Caco-2 (cell line): ENCODE measurements around the gene SERAC1. TPM values are rescaled to one million over a fixed set of nuclear protein-coding genes. Genes with fewer than 3 reads are reported as not detected.
"Not testable (repeated sequence)": the region's sequence is repeated elsewhere in the genome, so short reads cannot be mapped to it uniquely, and the experiment has no call there.

ENCODE experiments used
- BruUV-seq: library from RNA; stranded (reverse); fragments of 400-500 nt; replicated peaks from 2 replicates; lab custom pipeline; 2021; lab: Mats Ljungman, UMichigan
- CTCF ChIA-PET: fragments of 300-600 bp; sonication (Branson Sonifier 250); formaldehyde crosslinking; loops from one replicate; lab custom pipeline; 2022; ENCODE audit warnings: antibody characterized with exemption; lab: Charles Lee
- POLR2A ChIA-PET: fragments of 300-600 bp; sonication (Branson Sonifier 250); formaldehyde crosslinking; loops from one replicate; lab custom pipeline; 2022; ENCODE audit warnings: antibody characterized with exemption; lab: Charles Lee
- DNase-seq, 2 experiments: peaks; one replicate each; pipeline versions ENCODE4 v3.0.0 to v3.0.0-alpha.2; 2020 to 2022
- H3K27me3 ChIP-seq: replicated peaks from 2 replicates; pipeline ENCODE4 v1.6.0; 2011; ENCODE audit warnings: low read length; ENCODE audit not compliant: control insufficient read depth, insufficient read depth
- H3K36me3 ChIP-seq: 2 replicates; pipeline ENCODE4 v1.5.1; 2011; ENCODE audit warnings: low read length; ENCODE audit not compliant: control insufficient read depth, insufficient read depth
- H3K4me1 ChIP-seq: fragments of 250-450 bp; sonication (Bioruptor Pico); 2 replicates; pipeline ENCODE4 v1.5.1; 2020; ENCODE audit warnings: mild to moderate bottlenecking
- H3K4me3 ChIP-seq: 2 replicates; pipeline ENCODE4 v1.5.1; 2011; ENCODE audit warnings: low read depth, mild to moderate bottlenecking, control low read depth, low read length
- H3K9me3 ChIP-seq: fragments of 250-450 bp; sonication (Bioruptor Pico); 2 replicates; pipeline ENCODE4 v1.5.1; 2020; ENCODE audit warnings: mild to moderate bottlenecking, moderate library complexity
- H3K27ac Mint-ChIP-seq: one replicate; pipeline ENCODE4 v1.8.0; 2022; ENCODE audit warnings: mixed read lengths; ENCODE audit not compliant: unreplicated experiment
- H3K27me3 Mint-ChIP-seq: one replicate; pipeline ENCODE4 v1.8.0; 2022; ENCODE audit warnings: mixed read lengths; ENCODE audit not compliant: insufficient read depth, unreplicated experiment
- H3K36me3 Mint-ChIP-seq: one replicate; pipeline ENCODE4 v1.8.0; 2022; ENCODE audit warnings: mild to moderate bottlenecking, mixed read lengths; ENCODE audit not compliant: insufficient read depth, unreplicated experiment
- H3K4me1 Mint-ChIP-seq: one replicate; pipeline ENCODE4 v1.8.0; 2022; ENCODE audit warnings: low read depth, mixed read lengths; ENCODE audit not compliant: unreplicated experiment
- H3K4me3 Mint-ChIP-seq: one replicate; pipeline ENCODE4 v1.8.0; 2022; ENCODE audit warnings: mild to moderate bottlenecking, moderate library complexity, mixed read lengths; ENCODE audit not compliant: unreplicated experiment
- H3K9me3 Mint-ChIP-seq: one replicate; pipeline ENCODE4 v1.8.0; 2022; ENCODE audit warnings: mixed read lengths; ENCODE audit not compliant: unreplicated experiment
- intact Hi-C: fragments of 100-400 bp; cut with micrococcal nuclease; formaldehyde crosslinking; loops from one replicate; pipeline ENCODE4 v1.10.0; 2022; ENCODE audit not compliant: unreplicated experiment
- total RNA-seq: library from RNA; stranded (reverse); gene quantifications from 2 replicates; pipeline ENCODE4 v1.2.3, GENCODE V29; 2022
- TF ChIP-seq, protein P1 (sequence below), 2 experiments: fragments of 200-600 bp in 1 of 2; IDR thresholded peaks; 1 replicate in 1 of 2; 2 replicates in 1 of 2; pipeline versions ENCODE4 v1.5.1 to v1.8.0; 2011 to 2022; ENCODE audit warnings: antibody characterized with exemption in 1 of 2, control low read depth in 1 of 2, inconsistent platforms in 1 of 2, low read depth in 1 of 2, low read length in 1 of 2, mild to moderate bottlenecking in 1 of 2, moderate library complexity in 1 of 2; ENCODE audit not compliant: insufficient read depth in 1 of 2, severe bottlenecking in 1 of 2, unreplicated experiment in 1 of 2

The SERAC1 gene
- total RNA-seq, 1 experiment from 2014 or later: 7.4 TPM

DNA sequence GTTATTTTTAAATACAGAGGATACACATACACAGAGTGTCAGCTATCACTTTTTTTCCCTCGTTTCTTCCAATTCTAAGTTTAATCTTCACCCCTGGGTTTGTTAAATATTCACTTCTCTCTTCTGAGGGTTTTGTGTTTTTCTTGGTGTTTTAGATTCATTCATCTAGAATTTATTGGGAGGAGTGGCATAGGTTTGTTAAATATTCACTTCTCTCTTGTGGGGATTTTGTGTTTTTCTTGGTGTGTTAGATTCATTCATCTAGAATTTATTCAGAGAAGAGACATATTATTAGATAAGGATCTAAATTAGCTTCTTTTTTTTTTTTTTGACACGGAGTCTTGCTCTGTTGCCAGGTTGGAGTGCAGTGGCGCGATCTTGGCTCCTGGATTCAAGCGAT is 3.9 kb upstream of the SERAC1 start:
- H3K9me3 Mint-ChIP-seq: no peaks in the 10 kb centered on the region
- Histone ChIP-seq H3K36me3 (no peaks in the 10 kb centered on the region), H3K4me1 (peaks cover 7% of the 10 kb centered on the region; the same call in 1 of the 2 replicates), H3K4me3 (no peak overlapping the region), H3K27me3 (no peaks in the 10 kb centered on the region), H3K9me3 (no peaks in the 10 kb centered on the region)
- POLR2A ChIA-PET: no interaction called here
- TF ChIP-seq, protein P1, sequence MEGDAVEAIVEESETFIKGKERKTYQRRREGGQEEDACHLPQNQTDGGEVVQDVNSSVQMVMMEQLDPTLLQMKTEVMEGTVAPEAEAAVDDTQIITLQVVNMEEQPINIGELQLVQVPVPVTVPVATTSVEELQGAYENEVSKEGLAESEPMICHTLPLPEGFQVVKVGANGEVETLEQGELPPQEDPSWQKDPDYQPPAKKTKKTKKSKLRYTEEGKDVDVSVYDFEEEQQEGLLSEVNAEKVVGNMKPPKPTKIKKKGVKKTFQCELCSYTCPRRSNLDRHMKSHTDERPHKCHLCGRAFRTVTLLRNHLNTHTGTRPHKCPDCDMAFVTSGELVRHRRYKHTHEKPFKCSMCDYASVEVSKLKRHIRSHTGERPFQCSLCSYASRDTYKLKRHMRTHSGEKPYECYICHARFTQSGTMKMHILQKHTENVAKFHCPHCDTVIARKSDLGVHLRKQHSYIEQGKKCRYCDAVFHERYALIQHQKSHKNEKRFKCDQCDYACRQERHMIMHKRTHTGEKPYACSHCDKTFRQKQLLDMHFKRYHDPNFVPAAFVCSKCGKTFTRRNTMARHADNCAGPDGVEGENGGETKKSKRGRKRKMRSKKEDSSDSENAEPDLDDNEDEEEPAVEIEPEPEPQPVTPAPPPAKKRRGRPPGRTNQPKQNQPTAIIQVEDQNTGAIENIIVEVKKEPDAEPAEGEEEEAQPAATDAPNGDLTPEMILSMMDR (IDR thresholded peaks at IDR 0.05; ENCODE audit: insufficient read depth in 1 of 2, low read depth in 1 of 2, low read length in 1 of 2, severe bottlenecking in 1 of 2, unreplicated experiment in 1 of 2): no peak
- DNase-seq: no peak
- no peaks in the 10 kb centered on the region for H3K27me3 Mint-ChIP-seq
- H3K4me1 Mint-ChIP-seq: peaks cover 9% of the 10 kb centered on the region
- BruUV-seq: no TSS peak
- H3K36me3 Mint-ChIP-seq: peaks cover 8% of the 10 kb centered on the region
- no peak overlapping the region for H3K4me3 Mint-ChIP-seq
- intact Hi-C loops: no loop called here
- no peak overlapping the region for H3K27ac Mint-ChIP-seq
- CTCF ChIA-PET: no interaction called here

DNA sequence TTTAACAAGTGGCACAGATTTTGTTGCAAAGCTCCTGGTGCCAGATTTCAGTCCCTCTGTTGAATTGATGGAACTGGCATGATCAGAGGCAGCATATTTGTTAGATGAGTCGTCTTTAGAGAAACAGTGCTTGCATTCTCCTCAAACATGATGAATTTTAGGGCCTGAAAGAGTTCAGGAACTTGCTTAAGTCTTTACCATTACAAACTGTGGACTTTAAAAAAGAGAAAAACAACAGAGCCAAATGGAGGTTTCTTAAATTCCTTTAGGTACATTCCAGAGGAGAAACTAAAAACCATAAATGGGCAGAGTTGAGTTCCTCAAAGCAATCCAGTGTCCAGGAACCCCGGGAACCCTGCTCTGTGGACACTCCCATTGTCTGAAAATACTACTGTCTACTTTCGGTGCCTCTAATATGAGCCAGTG is 2.6 kb upstream of the SERAC1 start:
- peaks cover 8% of the 10 kb centered on the region for H3K36me3 Mint-ChIP-seq
- Histone ChIP-seq H3K27me3 (no peaks in the 10 kb centered on the region), H3K4me1 (peaks cover 15% of the 10 kb centered on the region), H3K36me3 (no peaks in the 10 kb centered on the region), H3K9me3 (no peaks in the 10 kb centered on the region), H3K4me3 (no peak overlapping the region)
- no peak for DNase-seq
- POLR2A ChIA-PET: no interaction called here
- H3K27ac Mint-ChIP-seq: no peak overlapping the region
- no peak overlapping the region for H3K4me3 Mint-ChIP-seq
- TF ChIP-seq, protein P1 (IDR thresholded peaks at IDR 0.05; ENCODE audit: insufficient read depth in 1 of 2, low read depth in 1 of 2, low read length in 1 of 2, severe bottlenecking in 1 of 2, unreplicated experiment in 1 of 2): no peak
- H3K9me3 Mint-ChIP-seq: peaks cover 4% of the 10 kb centered on the region
- no peaks in the 10 kb centered on the region for H3K27me3 Mint-ChIP-seq
- intact Hi-C loops: no loop called here
- CTCF ChIA-PET: no interaction called here
- TSS peak; percentile 16 for BruUV-seq
- H3K4me1 Mint-ChIP-seq: peaks cover 21% of the 10 kb centered on the region

DNA sequence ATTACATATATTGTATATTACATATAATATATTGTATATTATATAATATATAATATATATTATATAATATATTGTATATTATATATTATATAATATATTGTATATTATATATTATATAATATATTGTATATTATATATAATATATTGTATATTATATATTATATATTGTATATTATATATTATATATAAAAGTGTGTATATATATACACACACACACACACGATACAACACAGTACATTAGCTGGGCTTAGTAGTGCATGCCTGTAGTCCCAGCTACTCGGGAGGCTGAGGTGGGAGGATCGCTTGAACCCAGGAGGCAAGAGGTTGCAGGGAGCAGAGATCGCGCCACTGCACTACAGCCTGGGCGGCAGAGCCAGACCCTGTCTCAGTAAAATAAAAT is 1.6 kb upstream of the SERAC1 start:
- BruUV-seq, H3K9me3 ChIP-seq, POLR2A ChIA-PET, DNase-seq, H3K27me3 ChIP-seq, H3K4me3 ChIP-seq, intact Hi-C loops, H3K9me3 Mint-ChIP-seq, H3K4me3 Mint-ChIP-seq, H3K36me3 Mint-ChIP-seq, H3K36me3 ChIP-seq, H3K27ac Mint-ChIP-seq, CTCF ChIA-PET, H3K27me3 Mint-ChIP-seq: not testable (repeated sequence)
- peaks cover 17% of the 10 kb centered on the region for H3K4me1 ChIP-seq
- peaks cover 26% of the 10 kb centered on the region for H3K4me1 Mint-ChIP-seq
